ENCODE measurements around the gene GBGT1. TPM values are rescaled to one million over a fixed set of nuclear protein-coding genes. Genes with fewer than 3 reads are reported as not detected.
A peak's percentile ranks its signal among the peaks of the same experiment; 100 is the strongest.

Gene GBGT1
- total RNA-seq, 2 experiments from 2014 or later = 2.5 to 3.9 TPM

GRCh38 chr9:133117271-133118178 is 46.2 kb downstream of the GBGT1 start:
- CTCF ChIA-PET = interaction anchor here (3.7 to 8.3 kb wide), 2 partner anchors 26 to 30 kb away, joined by 28 to 93 read pairs; no protein-coding TSS in a partner anchor
- H3K27me3 Mint-ChIP-seq = no peaks in the 10 kb centered on the region
- no peaks in the 10 kb centered on the region for H3K9me3 Mint-ChIP-seq
- no peak for DNase-seq
- no peak overlapping the region for H3K4me3 Mint-ChIP-seq
- peak overlapping the region; percentile 87 for H3K27ac Mint-ChIP-seq
- POLR2A ChIA-PET = interaction anchor here (1.3 to 12.7 kb wide), 6 partner anchors 9 to 86 kb away, joined by 3 to 148 read pairs (median 6); partner anchors contain the start of gene GTF3C5
- H3K36me3 Mint-ChIP-seq (ENCODE audit: low read depth) = peaks cover 9% of the 10 kb centered on the region
- H3K4me1 Mint-ChIP-seq = peaks cover 88% of the 10 kb centered on the region

GRCh38 chr9:133116346-133117231 is 47.1 kb downstream of the GBGT1 start:
- Mint-ChIP-seq H3K4me1 (peaks cover 85% of the 10 kb centered on the region), H3K4me3 (no peak overlapping the region), H3K27ac (peak overlapping the region; percentile 87), H3K36me3 (ENCODE audit: low read depth) (peaks cover 11% of the 10 kb centered on the region), H3K27me3 (no peaks in the 10 kb centered on the region), H3K9me3 (no peaks in the 10 kb centered on the region)
- no peak for DNase-seq
- POLR2A ChIA-PET = interaction anchor here (1.0 to 12.7 kb wide), 10 partner anchors 8 to 86 kb away, joined by 3 to 148 read pairs (median 6); partner anchors contain the start of gene GTF3C5
- CTCF ChIA-PET = interaction anchor here (1.0 to 8.3 kb wide), 5 partner anchors 14 to 31 kb away, joined by 3 to 93 read pairs (median 5); no protein-coding TSS in a partner anchor

DNA sequence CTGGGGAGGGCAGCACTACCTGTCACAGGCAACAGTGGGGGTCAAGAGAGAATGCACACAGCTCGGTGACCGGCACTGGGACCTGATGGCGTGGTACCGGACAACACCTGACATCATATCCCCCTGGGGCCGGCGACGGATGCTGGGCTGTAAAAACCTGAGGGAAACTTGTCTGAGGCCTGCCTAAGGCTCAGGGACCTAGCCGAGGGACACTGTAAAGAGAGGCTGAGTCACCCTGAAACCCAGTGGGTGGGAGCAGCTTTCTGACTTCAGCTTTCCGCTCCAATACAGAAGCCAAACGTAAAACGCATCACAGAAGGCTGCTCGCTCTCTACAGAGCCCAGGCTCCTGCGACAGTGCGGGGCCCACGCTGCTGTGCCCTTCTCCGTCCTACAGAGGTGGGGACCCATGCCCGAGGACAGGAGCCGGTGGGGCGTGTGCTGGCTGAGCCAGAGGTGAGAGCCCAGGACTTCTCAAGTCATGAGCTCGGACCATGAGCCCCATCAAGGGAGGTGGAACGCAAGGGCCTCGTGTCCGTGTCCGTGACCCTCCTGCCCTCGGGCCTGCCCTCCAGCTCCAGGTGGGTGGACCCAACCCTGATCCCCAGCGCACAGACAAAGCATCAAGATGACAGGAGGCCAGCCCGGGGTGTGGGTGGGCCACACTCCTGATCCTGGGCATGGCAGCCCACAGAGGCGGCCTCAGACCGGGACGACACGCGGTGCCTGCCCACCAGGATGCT is 47.9 kb downstream of the GBGT1 start:
- Mint-ChIP-seq H3K9me3 (no peaks in the 10 kb centered on the region), H3K27ac (peak overlapping the region; percentile 87), H3K36me3 (ENCODE audit: low read depth) (peaks cover 14% of the 10 kb centered on the region), H3K4me3 (peak overlapping the region; percentile 35), H3K4me1 (peaks cover 83% of the 10 kb centered on the region), H3K27me3 (no peaks in the 10 kb centered on the region)
- CTCF ChIA-PET = interaction anchor here (1.0 to 8.3 kb wide), 5 partner anchors 13 to 32 kb away, joined by 3 to 93 read pairs (median 5); no protein-coding TSS in a partner anchor
- POLR2A ChIA-PET = interaction anchor here (1.0 to 12.7 kb wide), 7 partner anchors 10 to 85 kb away, joined by 4 to 148 read pairs (median 5); partner anchors contain the start of gene GTF3C5
- peak; percentile 79 for DNase-seq

- ChIA-PET POLR2A (interaction anchor here (1.0 to 12.7 kb wide), 7 partner anchors 9 to 84 kb away, joined by 4 to 148 read pairs (median 5); partner anchors contain the start of gene GTF3C5), CTCF (interaction anchor here (1.0 to 8.3 kb wide), 5 partner anchors 13 to 33 kb away, joined by 3 to 93 read pairs (median 5); no protein-coding TSS in a partner anchor)
- no peak for DNase-seq
- Mint-ChIP-seq H3K4me3 (peak overlapping the region; percentile 35), H3K36me3 (ENCODE audit: low read depth) (peaks cover 18% of the 10 kb centered on the region), H3K27ac (peak overlapping the region; percentile 87), H3K9me3 (no peaks in the 10 kb centered on the region), H3K4me1 (peaks cover 78% of the 10 kb centered on the region), H3K27me3 (no peaks in the 10 kb centered on the region)
Observed at GRCh38 chr9:133114886-133115603, 48.7 kb downstream of the GBGT1 start.

- ChIA-PET POLR2A (interaction anchor here (1.5 to 12.7 kb wide), 4 partner anchors 12 to 83 kb away, joined by 3 to 148 read pairs (median 72); partner anchors contain the start of gene GTF3C5), CTCF (interaction anchor here (0.7 to 8.3 kb wide), 3 partner anchors 29 to 57 kb away, joined by 3 to 93 read pairs (median 4); no protein-coding TSS in a partner anchor)
- Mint-ChIP-seq H3K27me3 (no peaks in the 10 kb centered on the region), H3K4me1 (peaks cover 73% of the 10 kb centered on the region), H3K27ac (peak overlapping the region; percentile 87), H3K36me3 (ENCODE audit: low read depth) (peaks cover 26% of the 10 kb centered on the region), H3K9me3 (no peaks in the 10 kb centered on the region), H3K4me3 (no peak overlapping the region)
- DNase-seq = no peak
Observed at GRCh38 chr9:133113949-133114885, 49.5 kb downstream of the GBGT1 start.

DNA sequence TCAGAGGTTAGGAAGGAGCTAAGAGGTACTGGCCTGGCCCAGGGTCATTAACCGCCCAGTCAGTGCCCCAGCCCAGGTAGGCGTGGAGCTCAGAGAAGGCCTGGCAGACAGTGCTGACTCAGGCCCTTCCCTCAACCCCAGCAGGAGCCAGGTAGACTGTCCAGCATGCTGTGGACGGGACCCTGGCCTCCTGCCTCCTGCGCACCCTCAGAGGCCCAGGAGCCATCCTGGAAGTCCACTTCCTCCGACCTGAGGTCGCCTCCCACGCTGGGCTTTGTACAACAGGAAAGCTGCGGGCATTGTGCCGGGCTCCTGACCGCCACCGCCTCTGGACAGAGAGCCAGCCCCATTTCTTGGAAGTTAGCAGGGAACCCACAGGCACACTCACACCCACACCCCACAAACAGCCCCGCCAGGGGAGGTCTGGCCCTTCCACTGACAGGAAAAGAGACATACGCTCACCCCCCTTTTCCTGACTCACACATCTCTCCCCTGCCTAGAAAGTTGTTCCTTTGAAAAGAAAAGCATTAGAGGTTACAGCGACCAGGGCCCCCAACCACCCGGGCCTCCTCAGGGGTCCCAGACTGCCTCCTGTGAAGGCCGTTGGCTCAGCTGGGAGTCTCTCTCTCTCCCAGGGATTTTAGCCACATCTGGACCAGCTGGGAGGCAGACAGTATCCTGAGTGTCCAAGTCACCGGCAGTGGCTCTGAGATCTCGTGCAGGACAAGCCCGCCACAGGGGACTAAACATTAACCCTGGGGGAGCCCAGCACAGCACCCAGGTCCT is 50.4 kb downstream of the GBGT1 start:
- POLR2A ChIA-PET = interaction anchor here (1.5 to 12.7 kb wide), 3 partner anchors 11 to 33 kb away, joined by 3 to 148 read pairs (median 131); no protein-coding TSS in a partner anchor
- CTCF ChIA-PET = interaction anchor here (8.3 kb wide), 1 partner anchor 30 kb away, joined by 93 read pairs; no protein-coding TSS in a partner anchor
- no peak for DNase-seq
- H3K9me3 Mint-ChIP-seq = no peaks in the 10 kb centered on the region
- H3K27me3 Mint-ChIP-seq = no peaks in the 10 kb centered on the region
- peaks cover 32% of the 10 kb centered on the region for H3K36me3 Mint-ChIP-seq (ENCODE audit: low read depth)
- H3K4me1 Mint-ChIP-seq = peaks cover 66% of the 10 kb centered on the region
- H3K27ac Mint-ChIP-seq = peak overlapping the region; percentile 76
- no peak overlapping the region for H3K4me3 Mint-ChIP-seq

DNA sequence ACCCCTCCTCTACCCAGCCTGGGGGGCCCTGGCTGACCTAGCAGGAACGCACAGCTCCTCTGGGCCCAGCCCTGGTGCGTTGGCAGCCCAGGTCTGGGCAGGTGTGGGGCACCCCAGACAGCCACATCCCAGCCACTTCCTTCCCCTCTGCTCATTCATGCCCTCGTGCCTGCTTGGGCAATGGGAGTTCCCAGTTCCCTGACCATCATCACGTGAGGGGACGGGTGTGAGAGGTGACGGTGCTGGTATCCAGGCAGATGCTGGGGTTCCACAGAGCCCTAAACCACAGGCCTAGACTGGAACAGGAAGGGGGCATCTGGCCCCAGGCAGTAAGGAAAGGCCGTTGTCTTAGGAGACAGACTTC is 51.1 kb downstream of the GBGT1 start:
- ChIA-PET CTCF (interaction anchor here (8.3 kb wide), 1 partner anchor 31 kb away, joined by 93 read pairs; no protein-coding TSS in a partner anchor), POLR2A (interaction anchor here (1.5 to 12.7 kb wide), 3 partner anchors 11 to 33 kb away, joined by 3 to 148 read pairs (median 131); no protein-coding TSS in a partner anchor)
- peak; percentile 62 for DNase-seq

DNA sequence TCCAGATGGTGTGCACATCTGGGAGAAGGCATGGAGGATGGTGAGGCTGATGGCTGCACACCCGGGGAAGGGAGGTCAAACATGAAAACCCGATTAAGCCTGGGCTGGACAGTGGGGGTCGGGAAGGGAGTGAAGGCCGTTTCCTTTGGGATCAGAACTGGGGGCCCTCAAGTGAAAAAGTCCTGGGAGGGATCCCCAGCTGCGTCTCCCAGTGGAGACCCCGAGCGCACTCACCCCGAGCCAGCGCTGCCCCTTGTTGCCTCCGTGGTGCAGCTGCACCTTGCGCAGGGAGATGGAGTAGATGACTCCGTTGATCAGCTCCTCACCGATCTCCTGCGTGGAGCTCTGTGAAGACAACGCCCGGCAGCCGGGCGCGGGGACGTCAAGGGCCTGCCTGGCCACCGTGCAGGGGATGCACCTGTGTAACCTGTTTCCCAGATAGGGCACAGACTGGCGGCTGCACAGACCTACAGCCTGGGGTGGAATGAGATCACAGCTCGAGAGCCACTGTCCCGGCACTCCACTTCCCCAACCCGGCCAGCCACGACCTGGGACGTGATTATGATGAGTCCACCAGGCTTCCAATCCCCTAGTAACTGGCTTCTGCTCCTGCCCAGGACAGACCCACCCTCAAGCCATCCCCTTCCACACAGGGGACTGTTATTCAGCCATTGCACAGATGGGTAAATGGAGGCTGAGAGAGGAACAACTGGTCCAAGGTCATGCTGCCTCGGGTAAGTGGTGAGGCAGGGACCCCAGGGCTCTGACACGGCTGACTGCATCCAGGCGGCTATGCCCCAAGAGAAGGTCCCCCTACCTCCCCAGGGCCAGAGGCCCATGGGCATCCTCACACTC is 51.7 kb downstream of the GBGT1 start:
- peak overlapping the region; percentile 76 for H3K27ac Mint-ChIP-seq
- POLR2A ChIA-PET = interaction anchor here (0.9 to 12.7 kb wide), 4 partner anchors 10 to 34 kb away, joined by 3 to 148 read pairs (median 67); no protein-coding TSS in a partner anchor
- H3K4me3 Mint-ChIP-seq = no peak overlapping the region
- H3K9me3 Mint-ChIP-seq = no peaks in the 10 kb centered on the region
- no peak for DNase-seq
- peaks cover 40% of the 10 kb centered on the region for H3K36me3 Mint-ChIP-seq (ENCODE audit: low read depth)
- peaks cover 53% of the 10 kb centered on the region for H3K4me1 Mint-ChIP-seq
- H3K27me3 Mint-ChIP-seq = no peaks in the 10 kb centered on the region
- CTCF ChIA-PET = interaction anchor here (1.0 to 8.3 kb wide), 2 partner anchors 32 to 35 kb away, joined by 5 to 93 read pairs; no protein-coding TSS in a partner anchor

More for the DNA sequence above, 51.1 kb downstream of the GBGT1 start:
- H3K4me1 Mint-ChIP-seq = peaks cover 59% of the 10 kb centered on the region
- peaks cover 37% of the 10 kb centered on the region for H3K36me3 Mint-ChIP-seq (ENCODE audit: low read depth)
- H3K4me3 Mint-ChIP-seq = no peak overlapping the region
- H3K27ac Mint-ChIP-seq = peak overlapping the region; percentile 76
- no peaks in the 10 kb centered on the region for H3K27me3 Mint-ChIP-seq
- no peaks in the 10 kb centered on the region for H3K9me3 Mint-ChIP-seq
